ENCODE results near the gene TOGARAM1.

GRCh38 chr14:45114327-45114726 is 152.3 kb downstream of the TOGARAM1 start:
- TF ChIP-seq ELF4 (IDR thresholded peaks at IDR 0.05) (no peak), ZNF384 (IDR thresholded peaks at IDR 0.05) (no peak), HDGF (IDR thresholded peaks at IDR 0.05; ENCODE audit: borderline replicate concordance) (no peak), SUZ12 (IDR thresholded peaks at IDR 0.05) (no peak), LEF1 (IDR thresholded peaks at IDR 0.05; ENCODE audit: borderline replicate concordance) (no peak)
